K562 (cell line): ENCODE data around the gene FADD. TPM values are rescaled to one million over a fixed set of nuclear protein-coding genes. Genes with fewer than 3 reads are reported as not detected.

Experiments
- BRD4 ChIP-seq: fragments of 200-600 bp; sonication (generic); IDR thresholded peaks from 2 replicates; pipeline ENCODE4 v1.6.1; 2017; ENCODE audit warnings: inconsistent platforms
- CBX2 ChIP-seq: fragments of 200-600 bp; sonication (generic); IDR thresholded peaks from one replicate; pipeline ENCODE4 v1.6.1; 2012; ENCODE audit warnings: mild to moderate bottlenecking, low read length, inconsistent platforms; ENCODE audit not compliant: insufficient read depth, poor library complexity, severe bottlenecking
- FOSL1 ChIP-seq: fragments of 200-800 bp; sonication (Bioruptor generic); conservative IDR thresholded peaks from 2 replicates; pipeline ENCODE4 v1.6.1; 2016; ENCODE audit warnings: missing genetic modification characterization, missing compliant biosample characterization
- NEUROD1 ChIP-seq: fragments of 150-350 bp; IDR thresholded peaks from 2 replicates; pipeline ENCODE4 v1.6.1; 2014; ENCODE audit warnings: borderline replicate concordance, low read length, low read depth; ENCODE audit not compliant: partially characterized antibody
- NFRKB ChIP-seq: fragments of 450-650 bp; IDR thresholded peaks from 2 replicates; pipeline ENCODE4 v1.6.1; 2016; ENCODE audit warnings: low read depth
- NUFIP1 ChIP-seq: fragments of 450-650 bp; IDR thresholded peaks from 2 replicates; pipeline ENCODE4 v1.6.1; 2018; ENCODE audit not compliant: partially characterized antibody
- PHTF2 ChIP-seq: fragments of 250-450 bp; sonication (Bioruptor Pico); IDR thresholded peaks from 2 replicates; pipeline ENCODE4 v1.5.0; 2021; ENCODE audit warnings: mild to moderate bottlenecking
- POLR2B ChIP-seq: fragments of 450-650 bp; IDR thresholded peaks from 2 replicates; pipeline ENCODE4 v1.6.1; 2018; ENCODE audit warnings: low read depth; ENCODE audit not compliant: partially characterized antibody
- RBM25 ChIP-seq: fragments of 200-400 bp; formaldehyde crosslinking; IDR thresholded peaks from 2 replicates; pipeline ENCODE4 v1.6.1; 2018; ENCODE audit warnings: low read length, low read depth, moderate library complexity; ENCODE audit not compliant: severe bottlenecking
- SMC3 ChIP-seq: conservative IDR thresholded peaks from 2 replicates; pipeline ENCODE4 v1.6.1; 2011; ENCODE audit warnings: low read depth, low read length, improper control_type of control experiment; ENCODE audit not compliant: insufficient read depth
- TAF7 ChIP-seq: fragments of 450-650 bp; IDR thresholded peaks from 2 replicates; pipeline ENCODE4 v1.6.1; 2016; ENCODE audit warnings: missing genetic modification characterization, missing compliant biosample characterization
- TAF9B ChIP-seq: fragments of 450-650 bp; IDR thresholded peaks from 2 replicates; pipeline ENCODE4 v1.6.1; 2018; ENCODE audit warnings: mild to moderate bottlenecking; ENCODE audit not compliant: partially characterized antibody
- TARDBP ChIP-seq: fragments of 450-650 bp; IDR thresholded peaks from 2 replicates; pipeline ENCODE4 v1.6.1; 2016
- TCF3 ChIP-seq: sonication (generic); formaldehyde crosslinking; IDR thresholded peaks from 2 replicates; pipeline ENCODE4 v1.4.0; 2020; ENCODE audit warnings: mild to moderate bottlenecking, missing genetic modification reagents
- ZFP36 ChIP-seq: fragments of 150-350 bp; IDR thresholded peaks from 2 replicates; pipeline ENCODE4 v1.6.1; 2018; ENCODE audit warnings: low read length, low read depth; ENCODE audit not compliant: partially characterized antibody
- ZKSCAN1 ChIP-seq: fragments of 150-350 bp; IDR thresholded peaks from 2 replicates; pipeline ENCODE4 v1.6.1; 2016; ENCODE audit warnings: low read depth, low read length
- ZNF398 ChIP-seq: fragments of 250-450 bp; sonication (Bioruptor Pico); IDR thresholded peaks from 2 replicates; pipeline ENCODE4 v1.8.0; 2021; ENCODE audit warnings: moderate library complexity, mild to moderate bottlenecking, inconsistent platforms
- polyA plus RNA-seq, 8 experiments: library from polyadenylated mRNA; depleted of rRNA in 4 of 8; stranded (reverse) in 5 of 8; unstranded in 3 of 8; fragments of >200 nt; fragmentation: Nextera tagmentation in 2 of 8; fragmentation: Illumina TruSeq in 1 of 8; extraction: Ambion mirVana in 2 of 8; extraction: Trizol in 1 of 8; gene quantifications; 2 replicates each; pipeline versions ENCODE4 v1.2.1 to v1.2.3, GENCODE V29; 2011 to 2014; ENCODE audit warnings: inconsistent platforms in 1 of 8, missing spikeins in 1 of 8
- total RNA-seq, 7 experiments: library from RNA; depleted of rRNA in 6 of 7; stranded (reverse); fragments of >200 nt in 6 of 7; fragmentation: Illumina TruSeq in 2 of 7; extraction: Trizol in 2 of 7; gene quantifications; 2 replicates each; pipeline versions ENCODE4 v1.2.1 to v1.2.3, GENCODE V29; 2011 to 2021; ENCODE audit warnings: low replicate concordance in 1 of 7
- TF ChIP-seq, protein P1 (sequence below): fragments of 250-450 bp; sonication (Bioruptor Pico); IDR thresholded peaks from 2 replicates; pipeline ENCODE4 v1.8.0; 2022; ENCODE audit warnings: inconsistent platforms, mild to moderate bottlenecking, moderate library complexity, borderline replicate concordance
- TF ChIP-seq, protein P2 (sequence below): fragments of 450-650 bp; formaldehyde crosslinking; IDR thresholded peaks from 2 replicates; pipeline ENCODE4 v1.4.0; 2020; ENCODE audit warnings: mild to moderate bottlenecking, moderate library complexity
- TF ChIP-seq, protein P3 (sequence below), 3 experiments: IDR thresholded peaks in 2 of 3; conservative IDR thresholded peaks in 1 of 3; 2 replicates each; pipeline ENCODE4 v1.5.1; 2011 to 2012; ENCODE audit warnings: low read length in 3 of 3, mild to moderate bottlenecking in 3 of 3, control low read depth in 2 of 3, improper control_type of control experiment in 1 of 3, inconsistent platforms in 1 of 3, low read depth in 1 of 3, mixed read lengths in 1 of 3, moderate library complexity in 1 of 3; ENCODE audit not compliant: insufficient read depth in 2 of 3

The FADD gene
- total and polyA plus RNA-seq, 9 of the 15 experiments (the other 6 are each of a cell fraction or from before 2014, with no cell fraction given): 0.29 to 26.9 (median 20.4) TPM

DNA sequence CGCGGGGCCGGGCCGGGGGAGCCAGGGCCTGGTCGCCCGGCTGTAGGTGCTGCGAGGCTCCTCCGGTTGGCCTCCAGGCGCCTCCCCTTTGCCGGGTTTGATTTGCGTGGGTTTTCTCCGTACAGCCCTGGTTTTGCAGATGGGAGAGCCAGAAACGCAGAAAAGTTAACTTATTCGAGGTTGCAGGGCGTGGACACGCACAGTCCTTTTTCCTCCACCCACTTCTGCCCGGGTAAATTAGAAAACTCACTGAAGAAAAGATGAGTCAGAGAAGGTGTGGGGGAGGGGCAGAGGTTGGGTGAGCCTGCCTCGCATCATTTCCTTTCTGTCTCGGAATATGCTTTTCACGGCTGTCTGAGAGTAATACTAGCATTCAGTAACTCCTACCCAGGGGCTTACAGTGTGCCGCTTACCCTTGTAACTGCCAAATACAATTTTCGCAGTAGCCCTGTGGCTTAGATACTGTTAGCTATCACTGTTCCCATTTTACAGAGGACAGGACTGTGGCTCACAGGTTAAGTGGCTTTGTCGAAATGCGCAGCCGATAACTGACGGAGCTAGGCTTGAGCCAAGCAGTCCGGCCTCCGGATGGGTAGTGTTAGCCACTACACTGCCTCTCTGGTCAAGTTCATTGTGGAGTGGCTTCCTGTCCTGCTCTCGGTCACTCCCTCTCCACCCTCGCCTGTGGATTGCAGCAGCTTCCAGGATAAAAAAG lies 812 bp downstream of the FADD start (continued):
- no peak for TF ChIP-seq ZNF398 (CRISPR knock-in tag)
- no peak for TF ChIP-seq ZFP36
- TF ChIP-seq, protein P1, sequence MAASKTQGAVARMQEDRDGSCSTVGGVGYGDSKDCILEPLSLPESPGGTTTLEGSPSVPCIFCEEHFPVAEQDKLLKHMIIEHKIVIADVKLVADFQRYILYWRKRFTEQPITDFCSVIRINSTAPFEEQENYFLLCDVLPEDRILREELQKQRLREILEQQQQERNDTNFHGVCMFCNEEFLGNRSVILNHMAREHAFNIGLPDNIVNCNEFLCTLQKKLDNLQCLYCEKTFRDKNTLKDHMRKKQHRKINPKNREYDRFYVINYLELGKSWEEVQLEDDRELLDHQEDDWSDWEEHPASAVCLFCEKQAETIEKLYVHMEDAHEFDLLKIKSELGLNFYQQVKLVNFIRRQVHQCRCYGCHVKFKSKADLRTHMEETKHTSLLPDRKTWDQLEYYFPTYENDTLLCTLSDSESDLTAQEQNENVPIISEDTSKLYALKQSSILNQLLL (CRISPR knock-in tag): no peak
- TF ChIP-seq TAF7 (tag): no peak
- peak; percentile 99 for TF ChIP-seq FOSL1
- TF ChIP-seq SMC3: no peak
- TF ChIP-seq NEUROD1: peak; percentile 62
- TF ChIP-seq TCF3 (CRISPR knock-in tag): peak; percentile 2; the same call in 1 of the 2 replicates
- no peak for TF ChIP-seq RBM25
- TF ChIP-seq, protein P2, sequence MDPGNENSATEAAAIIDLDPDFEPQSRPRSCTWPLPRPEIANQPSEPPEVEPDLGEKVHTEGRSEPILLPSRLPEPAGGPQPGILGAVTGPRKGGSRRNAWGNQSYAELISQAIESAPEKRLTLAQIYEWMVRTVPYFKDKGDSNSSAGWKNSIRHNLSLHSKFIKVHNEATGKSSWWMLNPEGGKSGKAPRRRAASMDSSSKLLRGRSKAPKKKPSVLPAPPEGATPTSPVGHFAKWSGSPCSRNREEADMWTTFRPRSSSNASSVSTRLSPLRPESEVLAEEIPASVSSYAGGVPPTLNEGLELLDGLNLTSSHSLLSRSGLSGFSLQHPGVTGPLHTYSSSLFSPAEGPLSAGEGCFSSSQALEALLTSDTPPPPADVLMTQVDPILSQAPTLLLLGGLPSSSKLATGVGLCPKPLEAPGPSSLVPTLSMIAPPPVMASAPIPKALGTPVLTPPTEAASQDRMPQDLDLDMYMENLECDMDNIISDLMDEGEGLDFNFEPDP: no peak
- TF ChIP-seq NUFIP1: no peak
- no peak for TF ChIP-seq PHTF2
- TF ChIP-seq POLR2B: peak; percentile 38
- TF ChIP-seq BRD4: peak; percentile 90
- TF ChIP-seq, protein P3, sequence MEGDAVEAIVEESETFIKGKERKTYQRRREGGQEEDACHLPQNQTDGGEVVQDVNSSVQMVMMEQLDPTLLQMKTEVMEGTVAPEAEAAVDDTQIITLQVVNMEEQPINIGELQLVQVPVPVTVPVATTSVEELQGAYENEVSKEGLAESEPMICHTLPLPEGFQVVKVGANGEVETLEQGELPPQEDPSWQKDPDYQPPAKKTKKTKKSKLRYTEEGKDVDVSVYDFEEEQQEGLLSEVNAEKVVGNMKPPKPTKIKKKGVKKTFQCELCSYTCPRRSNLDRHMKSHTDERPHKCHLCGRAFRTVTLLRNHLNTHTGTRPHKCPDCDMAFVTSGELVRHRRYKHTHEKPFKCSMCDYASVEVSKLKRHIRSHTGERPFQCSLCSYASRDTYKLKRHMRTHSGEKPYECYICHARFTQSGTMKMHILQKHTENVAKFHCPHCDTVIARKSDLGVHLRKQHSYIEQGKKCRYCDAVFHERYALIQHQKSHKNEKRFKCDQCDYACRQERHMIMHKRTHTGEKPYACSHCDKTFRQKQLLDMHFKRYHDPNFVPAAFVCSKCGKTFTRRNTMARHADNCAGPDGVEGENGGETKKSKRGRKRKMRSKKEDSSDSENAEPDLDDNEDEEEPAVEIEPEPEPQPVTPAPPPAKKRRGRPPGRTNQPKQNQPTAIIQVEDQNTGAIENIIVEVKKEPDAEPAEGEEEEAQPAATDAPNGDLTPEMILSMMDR (IDR thresholded peaks at IDR 0.05 in 2 of 3, conservative IDR thresholded peaks at IDR 0.05 in 1 of 3; ENCODE audit: insufficient read depth in 2 of 3, low read depth in 1 of 3, low read length in 3 of 3): 0 out of 6 replicates have a peak, but pooled peaks of 1 of the 3 experiments have one; percentile 8
- TF ChIP-seq CBX2: no peak
- TF ChIP-seq ZKSCAN1: no peak; the same call in 1 of the 2 replicates
- TF ChIP-seq TARDBP: no peak
- TF ChIP-seq NFRKB: peak; percentile 42; the same call in 1 of the 2 replicates
- peak; percentile 7 for TF ChIP-seq TAF9B
